ENCODE measurements around the gene GSDME. TPM values are rescaled to one million over a fixed set of nuclear protein-coding genes. Genes with fewer than 3 reads are reported as not detected.

GSDME gene
- polyA plus RNA-seq, 1 donor (not counting 4 experiments of a cell fraction or from before 2014, with no cell fraction given): 105 TPM

GRCh38 chr7:24706211-24707170, 50.8 kb downstream of the GSDME start:
- Histone ChIP-seq H3K9me1 (ENCODE audit: control insufficient read depth, extremely low read depth, insufficient read depth, low read length) (no peaks in the 10 kb centered on the region), H3K4me2 (ENCODE audit: control insufficient read depth, extremely low read depth, insufficient read depth, low read depth, low read length) (no peak overlapping the region), H3K9me3 (ENCODE audit: control insufficient read depth, low read depth, low read length) (no peaks in the 10 kb centered on the region), H3K36me3 (ENCODE audit: control insufficient read depth in 2 of 2, extremely low read depth in 1 of 2, insufficient read depth in 2 of 2, low read length in 2 of 2) (peaks cover 24 to 28% of the 10 kb centered on the region in 2 experiments), H3K27me3 (ENCODE audit: control insufficient read depth, extremely low read depth, insufficient read depth, low read length) (no peaks in the 10 kb centered on the region), H3K9ac (ENCODE audit: control insufficient read depth, extremely low read depth, insufficient read depth, low read length) (no peak overlapping the region), H3K79me2 (ENCODE audit: control insufficient read depth, insufficient read depth, low read length) (no peaks in the 10 kb centered on the region), H2AFZ (ENCODE audit: control insufficient read depth, low read length) (no peak overlapping the region), H3K4me1 (ENCODE audit: control insufficient read depth, extremely low read depth, insufficient read depth, low read length) (peaks cover 19% of the 10 kb centered on the region), H4K20me1 (ENCODE audit: control insufficient read depth, extremely low read depth, insufficient read depth, low read length) (no peaks in the 10 kb centered on the region), H3K4me3 (ENCODE audit: control insufficient read depth in 2 of 3, extremely low read depth in 1 of 3, insufficient read depth in 2 of 3, low read depth in 1 of 3, low read length in 3 of 3) (no peak overlapping the region), H3K27ac (ENCODE audit: control insufficient read depth, insufficient read depth, low read length) (no peak overlapping the region)
- no peak for DNase-seq (ENCODE audit: low read depth, low spot score)
- dilution Hi-C loops (cut with MboI; ENCODE audit: extremely low pct_ligation_motif_present, low sequenced_read_pairs): no loop called here
- FAIRE-seq: no peak
- no peak for TF ChIP-seq CTCF (optimal IDR thresholded peaks at IDR 0.05 in 1 of 3, IDR thresholded peaks at IDR 0.05 in 1 of 3, conservative IDR thresholded peaks at IDR 0.05 in 1 of 3; ENCODE audit: extremely low read depth in 1 of 3, insufficient read depth in 2 of 3, low read length in 3 of 3)
- no peak for TF ChIP-seq EZH2 (IDR thresholded peaks at IDR 0.05; ENCODE audit: low read length)

- FAIRE-seq (no peak), DNase-seq (ENCODE audit: low read depth, low spot score) (no peak)
- no peaks in the 10 kb centered on the region for H3K79me2 ChIP-seq (ENCODE audit: control insufficient read depth, insufficient read depth, low read length)
- H3K4me2 ChIP-seq (ENCODE audit: control insufficient read depth, extremely low read depth, insufficient read depth, low read depth, low read length): no peak overlapping the region
- TF ChIP-seq CTCF (optimal IDR thresholded peaks at IDR 0.05 in 1 of 3, IDR thresholded peaks at IDR 0.05 in 1 of 3, conservative IDR thresholded peaks at IDR 0.05 in 1 of 3; ENCODE audit: extremely low read depth in 1 of 3, insufficient read depth in 2 of 3, low read length in 3 of 3) (no peak), EZH2 (IDR thresholded peaks at IDR 0.05; ENCODE audit: low read length) (no peak)
- no peaks in the 10 kb centered on the region for H3K9me1 ChIP-seq (ENCODE audit: control insufficient read depth, extremely low read depth, insufficient read depth, low read length)
- H3K9me3 ChIP-seq (ENCODE audit: control insufficient read depth, low read depth, low read length): no peaks in the 10 kb centered on the region
- H3K4me3 ChIP-seq (ENCODE audit: control insufficient read depth in 2 of 3, extremely low read depth in 1 of 3, insufficient read depth in 2 of 3, low read depth in 1 of 3, low read length in 3 of 3): no peak overlapping the region
- H2AFZ ChIP-seq (ENCODE audit: control insufficient read depth, low read length): no peak overlapping the region
- H4K20me1 ChIP-seq (ENCODE audit: control insufficient read depth, extremely low read depth, insufficient read depth, low read length): no peaks in the 10 kb centered on the region
- peaks cover 25% of the 10 kb centered on the region for H3K4me1 ChIP-seq (ENCODE audit: control insufficient read depth, extremely low read depth, insufficient read depth, low read length)
- peaks cover 24 to 28% of the 10 kb centered on the region in 2 experiments for H3K36me3 ChIP-seq (ENCODE audit: control insufficient read depth in 2 of 2, extremely low read depth in 1 of 2, insufficient read depth in 2 of 2, low read length in 2 of 2)
- dilution Hi-C loops (cut with MboI; ENCODE audit: extremely low pct_ligation_motif_present, low sequenced_read_pairs): no loop called here
- no peaks in the 10 kb centered on the region for H3K27me3 ChIP-seq (ENCODE audit: control insufficient read depth, extremely low read depth, insufficient read depth, low read length)
- H3K27ac ChIP-seq (ENCODE audit: control insufficient read depth, insufficient read depth, low read length): no peak overlapping the region
- no peak overlapping the region for H3K9ac ChIP-seq (ENCODE audit: control insufficient read depth, extremely low read depth, insufficient read depth, low read length)
These were observed 51.8 kb downstream of the GSDME start for GRCh38 chr7:24705461-24705954.

Data from keratinocyte (primary cell).